ENCODE results near the gene DDX11.
"Not testable (repeated sequence)": the region's sequence is repeated elsewhere in the genome, so short reads cannot be mapped to it uniquely, and the experiment has no call there.

- not testable (repeated sequence) for TF ChIP-seq CTCF (conservative IDR thresholded peaks at IDR 0.05); ZFX (IDR thresholded peaks at IDR 0.05)
Observed at GRCh38 chr12:31110263-31110662, 36.6 kb downstream of the DDX11 start.

Measured in C4-2B (cell line).